Memory B cell (primary cell): ENCODE results near the gene DOCK1.
"Not testable (repeated sequence)": the region's sequence is repeated elsewhere in the genome, so short reads cannot be mapped to it uniquely, and the experiment has no call there.

Source experiments
- ATAC-seq: fragments of 150-1000 bp; cut with Tn5 transposase; 2 replicates; pipeline ENCODE4 v1.10.0; 2021; ENCODE audit warnings: low read depth, mild to moderate bottlenecking, moderate library complexity
- DNase-seq, 2 donors: peaks; one replicate each; pipeline ENCODE4 v3.0.0; 2022; ENCODE audit warnings: low spot score in 2 of 2
- H3K27ac Mint-ChIP-seq: one replicate; pipeline ENCODE4 v1.8.0; 2022; ENCODE audit warnings: mild to moderate bottlenecking, moderate library complexity, mixed read lengths
- H3K27me3 Mint-ChIP-seq: one replicate; pipeline ENCODE4 v1.8.0; 2022; ENCODE audit warnings: mixed read lengths
- H3K36me3 Mint-ChIP-seq: one replicate; pipeline ENCODE4 v1.8.0; 2022; ENCODE audit warnings: mild to moderate bottlenecking, mixed read lengths
- H3K4me1 Mint-ChIP-seq: one replicate; pipeline ENCODE4 v1.8.0; 2022; ENCODE audit warnings: mixed read lengths
- H3K4me3 Mint-ChIP-seq: one replicate; pipeline ENCODE4 v1.8.0; 2022; ENCODE audit warnings: mild to moderate bottlenecking, moderate library complexity, mixed read lengths
- H3K9me3 Mint-ChIP-seq: one replicate; pipeline ENCODE4 v1.8.0; 2022; ENCODE audit warnings: mixed read lengths

The DOCK1 gene

GRCh38 chr10:126908729-126909128 is 3.5 kb downstream of the DOCK1 start:
- H3K4me1 Mint-ChIP-seq, result no peaks in the 10 kb centered on the region
- H3K27me3 Mint-ChIP-seq, result peaks cover 9% of the 10 kb centered on the region
- ATAC-seq, result no peak
- H3K4me3 Mint-ChIP-seq, result no peak overlapping the region
- peaks cover 5% of the 10 kb centered on the region for H3K36me3 Mint-ChIP-seq
- no peak overlapping the region for H3K27ac Mint-ChIP-seq
- H3K9me3 Mint-ChIP-seq, result peaks cover 2% of the 10 kb centered on the region
- DNase-seq, result no peak

- no peak for DNase-seq
- Mint-ChIP-seq H3K36me3 (peaks cover 4% of the 10 kb centered on the region), H3K4me3 (no peak overlapping the region), H3K4me1 (no peaks in the 10 kb centered on the region), H3K9me3 (peaks cover under 1% of the 10 kb centered on the region), H3K27ac (no peak overlapping the region), H3K27me3 (peaks cover 7% of the 10 kb centered on the region)
- ATAC-seq, result no peak
Measured at GRCh38 chr10:126909147-126909546, 3.9 kb downstream of the DOCK1 start.

GRCh38 chr10:126910196-126910595 is 5.0 kb downstream of the DOCK1 start:
- ATAC-seq (no peak), DNase-seq (no peak)
- Mint-ChIP-seq H3K4me3 (no peak overlapping the region), H3K27me3 (peaks cover 2% of the 10 kb centered on the region), H3K27ac (no peak overlapping the region), H3K4me1 (no peaks in the 10 kb centered on the region), H3K36me3 (peaks cover 3% of the 10 kb centered on the region), H3K9me3 (no peaks in the 10 kb centered on the region)

- peaks cover 3% of the 10 kb centered on the region for H3K36me3 Mint-ChIP-seq
- ATAC-seq, result no peak
Measured at GRCh38 chr10:126910798-126911197, 5.6 kb downstream of the DOCK1 start.

GRCh38 chr10:126911301-126911700 is 6.1 kb downstream of the DOCK1 start:
- Mint-ChIP-seq H3K4me3 (no peak overlapping the region), H3K27me3 (peaks cover 2% of the 10 kb centered on the region), H3K9me3 (no peaks in the 10 kb centered on the region), H3K4me1 (no peaks in the 10 kb centered on the region), H3K27ac (no peak overlapping the region), H3K36me3 (peaks cover 3% of the 10 kb centered on the region)
- DNase-seq, result no peak
- ATAC-seq, result no peak

More at GRCh38 chr10:126910798-126911197, 5.6 kb downstream of the DOCK1 start:
- H3K4me3 Mint-ChIP-seq, result no peak overlapping the region
- H3K9me3 Mint-ChIP-seq, result no peaks in the 10 kb centered on the region
- DNase-seq, result no peak
- peaks cover 2% of the 10 kb centered on the region for H3K27me3 Mint-ChIP-seq
- H3K4me1 Mint-ChIP-seq, result no peaks in the 10 kb centered on the region
- H3K27ac Mint-ChIP-seq, result no peak overlapping the region

- Mint-ChIP-seq H3K4me1 (no peaks in the 10 kb centered on the region), H3K27me3 (no peaks in the 10 kb centered on the region), H3K27ac (no peak overlapping the region), H3K36me3 (no peaks in the 10 kb centered on the region), H3K9me3 (peaks cover 1% of the 10 kb centered on the region), H3K4me3 (no peak overlapping the region)
- ATAC-seq (no peak), DNase-seq (no peak)
Measured at GRCh38 chr10:126913316-126913715, 8.1 kb downstream of the DOCK1 start.

- Mint-ChIP-seq H3K27me3 (no peaks in the 10 kb centered on the region), H3K9me3 (peaks cover 1% of the 10 kb centered on the region), H3K4me1 (no peaks in the 10 kb centered on the region), H3K36me3 (no peaks in the 10 kb centered on the region), H3K27ac (no peak overlapping the region), H3K4me3 (no peak overlapping the region)
- ATAC-seq (no peak), DNase-seq (no peak)
Measured at GRCh38 chr10:126914561-126914960, 9.3 kb downstream of the DOCK1 start.

GRCh38 chr10:126916952-126917351 is 11.7 kb downstream of the DOCK1 start:
- not testable (repeated sequence) for ATAC-seq, DNase-seq, H3K4me1 Mint-ChIP-seq, H3K9me3 Mint-ChIP-seq, H3K4me3 Mint-ChIP-seq, H3K36me3 Mint-ChIP-seq, H3K27ac Mint-ChIP-seq, H3K27me3 Mint-ChIP-seq

DNA sequence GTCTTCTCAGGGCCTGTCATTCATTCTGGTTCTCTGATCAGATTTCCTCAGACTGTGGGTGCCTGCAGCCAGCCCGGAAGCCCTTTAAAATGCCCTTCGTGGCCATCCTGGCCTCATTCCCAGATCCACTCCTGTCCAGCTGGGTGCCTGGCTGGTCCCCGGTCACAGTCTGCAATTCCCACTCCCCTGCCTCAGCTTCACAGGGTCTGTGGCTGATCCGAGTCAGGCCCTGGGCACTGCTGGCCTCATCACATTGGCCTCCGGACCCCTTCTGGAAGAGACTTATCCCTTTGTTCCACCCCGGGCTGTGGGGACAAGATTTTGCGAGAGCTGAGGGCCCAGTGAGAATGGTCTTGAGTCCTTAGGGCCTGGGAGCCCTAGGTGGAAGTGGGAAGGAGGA is 12.1 kb downstream of the DOCK1 start:
- Mint-ChIP-seq H3K27me3 (no peaks in the 10 kb centered on the region), H3K4me1 (no peaks in the 10 kb centered on the region), H3K4me3 (no peak overlapping the region), H3K36me3 (no peaks in the 10 kb centered on the region), H3K27ac (no peak overlapping the region), H3K9me3 (peaks cover 4% of the 10 kb centered on the region)
- ATAC-seq (no peak), DNase-seq (no peak)

DNA sequence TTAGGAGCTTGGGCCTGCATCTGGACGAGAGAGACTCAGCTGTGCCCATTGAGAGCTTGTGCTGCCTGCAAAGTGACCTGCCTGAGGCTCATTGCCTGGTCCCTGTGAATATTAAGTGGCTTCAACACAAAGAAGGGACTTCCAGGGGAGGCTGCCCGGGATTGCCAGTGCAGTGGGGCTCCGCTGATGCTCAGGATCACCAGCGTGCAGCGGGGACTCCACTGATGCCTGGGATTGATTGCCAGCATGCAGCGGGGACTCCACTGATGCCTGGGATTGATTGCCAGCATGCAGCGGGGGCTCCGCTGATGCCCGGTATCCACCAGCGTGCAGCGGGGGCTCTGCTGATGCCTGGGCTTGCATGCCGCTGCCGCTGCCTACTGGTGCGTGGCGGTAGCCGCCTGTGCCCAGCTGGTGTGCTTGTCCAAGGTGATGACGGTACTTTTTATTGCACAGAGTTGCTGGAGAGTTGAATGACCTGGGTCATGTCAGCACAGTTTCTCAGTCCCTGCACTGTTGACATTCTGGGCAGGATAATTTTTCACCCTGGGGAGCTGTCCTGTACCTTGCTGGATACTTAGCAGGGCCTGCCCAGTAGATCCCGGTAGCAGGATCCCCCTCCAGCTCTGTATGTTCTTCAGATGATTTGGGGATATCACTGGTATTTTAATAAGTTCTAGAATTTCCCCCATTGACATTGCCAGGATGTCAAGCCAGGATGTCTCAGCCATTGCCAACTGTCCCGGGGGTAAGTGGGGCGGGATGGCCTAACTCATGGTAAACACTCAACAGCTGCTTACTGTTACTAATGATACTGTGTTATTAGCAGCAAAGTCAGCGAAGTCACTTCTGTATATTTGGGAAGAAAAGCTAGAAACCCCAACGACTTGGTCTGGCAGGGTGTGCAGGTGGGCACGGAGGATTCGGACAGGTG is 13.0 kb downstream of the DOCK1 start:
- no peak for DNase-seq
- H3K27me3 Mint-ChIP-seq, result no peaks in the 10 kb centered on the region
- H3K4me1 Mint-ChIP-seq, result no peaks in the 10 kb centered on the region
- ATAC-seq, result no peak
- H3K9me3 Mint-ChIP-seq, result peaks cover 4% of the 10 kb centered on the region
- H3K4me3 Mint-ChIP-seq, result no peak overlapping the region
- H3K27ac Mint-ChIP-seq, result no peak overlapping the region
- H3K36me3 Mint-ChIP-seq, result no peaks in the 10 kb centered on the region

GRCh38 chr10:126919426-126919825 is 14.2 kb downstream of the DOCK1 start:
- DNase-seq, result no peak
- no peak overlapping the region for H3K27ac Mint-ChIP-seq
- H3K36me3 Mint-ChIP-seq, result no peaks in the 10 kb centered on the region

DNA sequence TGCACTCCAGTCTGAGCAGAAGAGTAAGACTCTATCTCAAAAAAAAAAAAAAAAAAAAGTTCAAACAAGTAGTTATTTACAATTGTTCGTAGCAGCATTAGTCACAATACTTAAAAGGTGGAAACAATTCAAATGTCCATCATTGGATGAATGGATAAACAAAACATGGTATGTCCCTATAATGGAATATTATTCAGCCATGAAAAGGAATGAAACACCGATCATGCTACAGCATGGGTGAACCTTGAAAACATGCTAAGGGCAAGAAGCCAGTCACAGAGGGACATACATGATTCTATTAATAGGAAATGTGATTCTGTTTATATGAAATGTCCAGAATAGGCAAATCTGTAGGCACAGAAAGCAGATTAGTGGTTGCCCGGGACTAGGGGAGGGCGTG is 15.9 kb downstream of the DOCK1 start:
- Mint-ChIP-seq H3K4me1 (no peaks in the 10 kb centered on the region), H3K36me3 (no peaks in the 10 kb centered on the region), H3K9me3 (peaks cover 4% of the 10 kb centered on the region), H3K4me3 (no peak overlapping the region), H3K27me3 (no peaks in the 10 kb centered on the region), H3K27ac (no peak overlapping the region)
- DNase-seq, result no peak
- ATAC-seq, result no peak

More at GRCh38 chr10:126919426-126919825, 14.2 kb downstream of the DOCK1 start:
- Mint-ChIP-seq H3K27me3 (no peaks in the 10 kb centered on the region), H3K9me3 (peaks cover 4% of the 10 kb centered on the region), H3K4me1 (no peaks in the 10 kb centered on the region), H3K4me3 (no peak overlapping the region)
- ATAC-seq, result no peak

- Mint-ChIP-seq H3K4me3 (no peak overlapping the region), H3K36me3 (no peaks in the 10 kb centered on the region), H3K27me3 (no peaks in the 10 kb centered on the region), H3K4me1 (no peaks in the 10 kb centered on the region), H3K27ac (no peak overlapping the region), H3K9me3 (peaks cover 3% of the 10 kb centered on the region)
- DNase-seq (no peak), ATAC-seq (no peak)
Measured at GRCh38 chr10:126921974-126922525, 16.8 kb downstream of the DOCK1 start.

DNA sequence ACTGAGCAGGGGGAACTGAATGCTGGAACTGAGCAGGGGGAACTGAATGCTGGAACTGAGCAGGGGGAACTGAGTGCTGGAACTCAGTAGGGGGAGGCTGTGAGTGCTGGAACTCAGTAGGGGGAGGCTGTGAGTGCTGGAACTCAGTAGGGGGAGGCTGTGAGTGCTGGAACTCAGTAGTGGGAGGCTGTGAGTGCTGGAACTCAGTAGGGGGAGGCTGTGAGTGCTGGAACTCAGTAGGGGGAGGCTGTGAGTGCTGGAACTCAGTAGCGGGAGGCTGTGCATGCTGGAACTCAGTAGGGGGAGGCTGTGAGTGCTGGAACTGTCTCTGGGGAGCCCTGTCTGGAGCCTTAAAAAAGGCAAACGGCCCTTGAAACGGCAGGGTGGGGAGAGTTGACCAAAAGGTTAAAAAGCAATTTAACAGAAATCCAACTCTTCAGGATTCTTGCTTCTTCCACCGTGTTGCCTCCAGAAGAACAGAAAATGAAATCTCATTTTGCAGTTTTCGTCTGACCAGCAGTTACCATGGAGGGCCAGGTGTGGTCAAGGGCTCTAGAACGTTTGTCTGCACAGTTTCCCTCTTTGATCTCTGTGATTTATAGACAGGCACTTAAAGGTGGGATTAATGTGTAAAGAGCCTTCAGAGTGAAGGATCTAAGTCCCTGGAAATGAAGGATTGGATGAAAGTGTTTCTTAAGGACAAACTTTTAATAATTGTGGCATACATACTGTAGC is 19.1 kb downstream of the DOCK1 start:
- no peak for ATAC-seq
- H3K9me3 Mint-ChIP-seq, result peaks cover 4% of the 10 kb centered on the region
- no peak for DNase-seq
- H3K27me3 Mint-ChIP-seq, result no peaks in the 10 kb centered on the region
- no peaks in the 10 kb centered on the region for H3K4me1 Mint-ChIP-seq
- no peak overlapping the region for H3K27ac Mint-ChIP-seq
- H3K4me3 Mint-ChIP-seq, result no peak overlapping the region
- no peaks in the 10 kb centered on the region for H3K36me3 Mint-ChIP-seq
